ENCODE data around the gene PPP3CB.
A peak's percentile ranks its signal among the peaks of the same experiment; 100 is the strongest.

The PPP3CB gene

GRCh38 chr10:73495226-73495883, 469 bp downstream of the PPP3CB start:
- peak overlapping the region in 1 of 2 experiments; percentile 99 for H3K23ac ChIP-seq (ENCODE audit: low read length in 2 of 2)
- H3K27ac ChIP-seq (ENCODE audit: low read length, poor library complexity, severe bottlenecking), result peak overlapping the region; percentile 99

GRCh38 chr10:73494877-73495225, 973 bp downstream of the PPP3CB start:
- H2AFZ ChIP-seq (ENCODE audit: low read depth, low read length), result no peak overlapping the region
- no peak overlapping the region for H2BK120ac ChIP-seq (ENCODE audit: low read depth, low read length)
- 0% methylated on average over 2 of the region's 2 CpGs for WGBS
- H2BK15ac ChIP-seq (ENCODE audit: low read depth, poor library complexity, severe bottlenecking), result no peak overlapping the region
- H3K18ac ChIP-seq (ENCODE audit: low read depth in 1 of 2, low read length in 2 of 2), result peak overlapping the region in 1 of 2 experiments; percentile 98
- H3K79me1 ChIP-seq (replicated peaks; ENCODE audit: low read length, poor library complexity, severe bottlenecking), result peaks cover 3% of the 10 kb centered on the region
- peak overlapping the region; percentile 99 for H3K9ac ChIP-seq (ENCODE audit: low read length)
- H3K9me3 ChIP-seq (ENCODE audit: control insufficient read depth, low read length), result no peaks in the 10 kb centered on the region
- peaks cover 7% of the 10 kb centered on the region for H3K4me1 ChIP-seq (ENCODE audit: control insufficient read depth, insufficient read depth, low read depth, low read length)
- H3K36me3 ChIP-seq (ENCODE audit: control insufficient read depth in 1 of 2, insufficient read depth in 2 of 2, low read depth in 1 of 2, low read length in 2 of 2), result peaks cover 10 to 30% of the 10 kb centered on the region in 2 experiments
- H2BK5ac ChIP-seq (ENCODE audit: low read depth, low read length, poor library complexity, severe bottlenecking), result peak overlapping the region; percentile 92
- no peak overlapping the region for H3K14ac ChIP-seq (ENCODE audit: low read length in 2 of 2)
- H2BK12ac ChIP-seq (ENCODE audit: low read length in 2 of 2), result no peak overlapping the region
- peak overlapping the region; percentile 99 for H3K27ac ChIP-seq (ENCODE audit: low read length, poor library complexity, severe bottlenecking)
- H3K4ac ChIP-seq (ENCODE audit: low read depth in 1 of 2, low read length in 2 of 2), result peak overlapping the region; percentile 69 to 96
- H3K4me2 ChIP-seq (ENCODE audit: low read length, poor library complexity, severe bottlenecking), result peak overlapping the region; percentile 64
- H3K23ac ChIP-seq (ENCODE audit: low read length in 2 of 2), result no peak overlapping the region
- H3K4me3 ChIP-seq (ENCODE audit: insufficient read depth in 1 of 2, low read depth in 1 of 2, low read length in 2 of 2), result peak overlapping the region; percentile 84 to 97
- peak overlapping the region; percentile 85 for H4K91ac ChIP-seq (ENCODE audit: low read length)
- H4K8ac ChIP-seq (ENCODE audit: low read length), result peak overlapping the region; percentile 95
- H2AK5ac ChIP-seq (ENCODE audit: low read length, severe bottlenecking), result peak overlapping the region; percentile 47
- DNase-seq, result no peak
- H3K27me3 ChIP-seq (ENCODE audit: control insufficient read depth in 1 of 2, insufficient read depth in 1 of 2, low read length in 2 of 2), result no peaks in the 10 kb centered on the region

More at GRCh38 chr10:73495226-73495883, 469 bp downstream of the PPP3CB start:
- Histone ChIP-seq H4K8ac (ENCODE audit: low read length) (peak overlapping the region; percentile 95), H2BK5ac (ENCODE audit: low read depth, low read length, poor library complexity, severe bottlenecking) (peak overlapping the region; percentile 92), H4K91ac (ENCODE audit: low read length) (peak overlapping the region; percentile 85), H3K4ac (ENCODE audit: low read depth in 1 of 2, low read length in 2 of 2) (peak overlapping the region; percentile 69 to 96), H2AK5ac (ENCODE audit: low read length, severe bottlenecking) (peak overlapping the region; percentile 47), H3K14ac (ENCODE audit: low read length in 2 of 2) (peak overlapping the region; percentile 36 to 87), H2BK120ac (ENCODE audit: low read depth, low read length) (peak overlapping the region; percentile 88), H3K36me3 (ENCODE audit: control insufficient read depth in 1 of 2, insufficient read depth in 2 of 2, low read depth in 1 of 2, low read length in 2 of 2) (peaks cover 10 to 30% of the 10 kb centered on the region in 2 experiments), H3K18ac (ENCODE audit: low read depth in 1 of 2, low read length in 2 of 2) (peak overlapping the region; percentile 97 to 98), H3K9me3 (ENCODE audit: control insufficient read depth, low read length) (no peaks in the 10 kb centered on the region), H2BK12ac (ENCODE audit: low read length in 2 of 2) (peak overlapping the region in 1 of 2 experiments; percentile 10), H3K4me2 (ENCODE audit: low read length, poor library complexity, severe bottlenecking) (peak overlapping the region; percentile 64), H3K4me3 (ENCODE audit: insufficient read depth in 1 of 2, low read depth in 1 of 2, low read length in 2 of 2) (peak overlapping the region; percentile 84 to 97), H2BK15ac (ENCODE audit: low read depth, poor library complexity, severe bottlenecking) (peak overlapping the region; percentile 82), H3K79me1 (replicated peaks; ENCODE audit: low read length, poor library complexity, severe bottlenecking) (peaks cover 3% of the 10 kb centered on the region), H3K4me1 (ENCODE audit: control insufficient read depth, insufficient read depth, low read depth, low read length) (peaks cover 7% of the 10 kb centered on the region), H2AFZ (ENCODE audit: low read depth, low read length) (peak overlapping the region; percentile 36), H3K9ac (ENCODE audit: low read length) (peak overlapping the region; percentile 99), H3K27me3 (ENCODE audit: control insufficient read depth in 1 of 2, insufficient read depth in 1 of 2, low read length in 2 of 2) (no peaks in the 10 kb centered on the region)
- under 1% methylated on average over 48 of the region's 55 CpGs for WGBS
- DNase-seq, result peak; percentile 90

- no peak overlapping the region for H2AFZ ChIP-seq (ENCODE audit: low read depth, low read length)
Observed at GRCh38 chr10:73494213-73494612, 1.6 kb downstream of the PPP3CB start.

GRCh38 chr10:73493781-73494180, 2.0 kb downstream of the PPP3CB start:
- Histone ChIP-seq H3K27me3 (ENCODE audit: control insufficient read depth in 1 of 2, insufficient read depth in 1 of 2, low read length in 2 of 2) (no peaks in the 10 kb centered on the region), H3K27ac (ENCODE audit: low read length, poor library complexity, severe bottlenecking) (peak overlapping the region; percentile 77), H3K4me2 (ENCODE audit: low read length, poor library complexity, severe bottlenecking) (peak overlapping the region; percentile 41), H3K14ac (ENCODE audit: low read length in 2 of 2) (no peak overlapping the region), H3K23ac (ENCODE audit: low read length in 2 of 2) (no peak overlapping the region), H3K79me1 (replicated peaks; ENCODE audit: low read length, poor library complexity, severe bottlenecking) (peaks cover 3% of the 10 kb centered on the region), H3K9ac (ENCODE audit: low read length) (peak overlapping the region; percentile 99), H2BK12ac (ENCODE audit: low read length in 2 of 2) (no peak overlapping the region), H2BK120ac (ENCODE audit: low read depth, low read length) (no peak overlapping the region), H3K36me3 (ENCODE audit: control insufficient read depth in 1 of 2, insufficient read depth in 2 of 2, low read depth in 1 of 2, low read length in 2 of 2) (peaks cover 7 to 25% of the 10 kb centered on the region in 2 experiments), H3K9me3 (ENCODE audit: control insufficient read depth, low read length) (no peaks in the 10 kb centered on the region), H2BK5ac (ENCODE audit: low read depth, low read length, poor library complexity, severe bottlenecking) (no peak overlapping the region), H4K91ac (ENCODE audit: low read length) (no peak overlapping the region), H4K8ac (ENCODE audit: low read length) (no peak overlapping the region), H2BK15ac (ENCODE audit: low read depth, poor library complexity, severe bottlenecking) (no peak overlapping the region), H2AFZ (ENCODE audit: low read depth, low read length) (no peak overlapping the region), H3K4me3 (ENCODE audit: insufficient read depth in 1 of 2, low read depth in 1 of 2, low read length in 2 of 2) (peak overlapping the region in 1 of 2 experiments; percentile 97), H3K4me1 (ENCODE audit: control insufficient read depth, insufficient read depth, low read depth, low read length) (peaks cover 7% of the 10 kb centered on the region), H3K18ac (ENCODE audit: low read depth in 1 of 2, low read length in 2 of 2) (no peak overlapping the region), H3K4ac (ENCODE audit: low read depth in 1 of 2, low read length in 2 of 2) (no peak overlapping the region), H2AK5ac (ENCODE audit: low read length, severe bottlenecking) (no peak overlapping the region)
- WGBS, result no CpG with 5 or more reads among the region's 2 CpGs
- DNase-seq, result peak; percentile 48

More at GRCh38 chr10:73494213-73494612, 1.6 kb downstream of the PPP3CB start:
- Histone ChIP-seq H3K79me1 (replicated peaks; ENCODE audit: low read length, poor library complexity, severe bottlenecking) (peaks cover 3% of the 10 kb centered on the region), H2BK12ac (ENCODE audit: low read length in 2 of 2) (no peak overlapping the region), H3K27me3 (ENCODE audit: control insufficient read depth in 1 of 2, insufficient read depth in 1 of 2, low read length in 2 of 2) (no peaks in the 10 kb centered on the region), H3K14ac (ENCODE audit: low read length in 2 of 2) (no peak overlapping the region), H3K4me3 (ENCODE audit: insufficient read depth in 1 of 2, low read depth in 1 of 2, low read length in 2 of 2) (peak overlapping the region in 1 of 2 experiments; percentile 97), H2BK15ac (ENCODE audit: low read depth, poor library complexity, severe bottlenecking) (no peak overlapping the region), H3K4me2 (ENCODE audit: low read length, poor library complexity, severe bottlenecking) (peak overlapping the region; percentile 65), H4K8ac (ENCODE audit: low read length) (peak overlapping the region; percentile 73), H3K4ac (ENCODE audit: low read depth in 1 of 2, low read length in 2 of 2) (peak overlapping the region in 1 of 2 experiments; percentile 59), H3K36me3 (ENCODE audit: control insufficient read depth in 1 of 2, insufficient read depth in 2 of 2, low read depth in 1 of 2, low read length in 2 of 2) (peaks cover 10 to 29% of the 10 kb centered on the region in 2 experiments), H3K27ac (ENCODE audit: low read length, poor library complexity, severe bottlenecking) (peak overlapping the region; percentile 77), H3K4me1 (ENCODE audit: control insufficient read depth, insufficient read depth, low read depth, low read length) (peaks cover 7% of the 10 kb centered on the region), H2BK120ac (ENCODE audit: low read depth, low read length) (no peak overlapping the region), H2BK5ac (ENCODE audit: low read depth, low read length, poor library complexity, severe bottlenecking) (no peak overlapping the region), H3K18ac (ENCODE audit: low read depth in 1 of 2, low read length in 2 of 2) (no peak overlapping the region), H3K9ac (ENCODE audit: low read length) (peak overlapping the region; percentile 99), H4K91ac (ENCODE audit: low read length) (no peak overlapping the region), H2AK5ac (ENCODE audit: low read length, severe bottlenecking) (no peak overlapping the region), H3K23ac (ENCODE audit: low read length in 2 of 2) (no peak overlapping the region), H3K9me3 (ENCODE audit: control insufficient read depth, low read length) (no peaks in the 10 kb centered on the region)
- 95% methylated on average over 15 of the region's 15 CpGs for WGBS
- peak; percentile 7 for DNase-seq
